ENCODE data around the gene NCOA1.

GRCh38 chr2:24517247-24517646, 26.2 kb downstream of the NCOA1 start:
- TF ChIP-seq CTCF (conservative IDR thresholded peaks at IDR 0.05; ENCODE audit: low read depth, low read length): no peak
- TF ChIP-seq RCOR1 (IDR thresholded peaks at IDR 0.05; ENCODE audit: insufficient replicate concordance, low read length): no peak
- no peak for TF ChIP-seq MXI1 (IDR thresholded peaks at IDR 0.05; ENCODE audit: borderline replicate concordance, low read depth, low read length)
- no peak for TF ChIP-seq POLR2A (IDR thresholded peaks at IDR 0.05; ENCODE audit: low read depth, low read length)
- TF ChIP-seq RAD21 (IDR thresholded peaks at IDR 0.05; ENCODE audit: low read length): no peak
- TF ChIP-seq BHLHE40 (IDR thresholded peaks at IDR 0.05; ENCODE audit: low read depth, low read length): no peak
- no peak for TF ChIP-seq MAZ (IDR thresholded peaks at IDR 0.05; ENCODE audit: borderline replicate concordance, low read depth, low read length)
- no peak for TF ChIP-seq RFX5 (IDR thresholded peaks at IDR 0.05; ENCODE audit: low read depth, low read length)
- no peak for TF ChIP-seq SMC3 (IDR thresholded peaks at IDR 0.05; ENCODE audit: low read depth, low read length)
- TF ChIP-seq, protein P1, sequence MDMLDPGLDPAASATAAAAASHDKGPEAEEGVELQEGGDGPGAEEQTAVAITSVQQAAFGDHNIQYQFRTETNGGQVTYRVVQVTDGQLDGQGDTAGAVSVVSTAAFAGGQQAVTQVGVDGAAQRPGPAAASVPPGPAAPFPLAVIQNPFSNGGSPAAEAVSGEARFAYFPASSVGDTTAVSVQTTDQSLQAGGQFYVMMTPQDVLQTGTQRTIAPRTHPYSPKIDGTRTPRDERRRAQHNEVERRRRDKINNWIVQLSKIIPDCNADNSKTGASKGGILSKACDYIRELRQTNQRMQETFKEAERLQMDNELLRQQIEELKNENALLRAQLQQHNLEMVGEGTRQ (IDR thresholded peaks at IDR 0.05; ENCODE audit: low read depth, low read length): no peak
- no peak for TF ChIP-seq MAFK (IDR thresholded peaks at IDR 0.05; ENCODE audit: low read depth, low read length)
- no peak for TF ChIP-seq FOS (IDR thresholded peaks at IDR 0.05; ENCODE audit: low read depth, low read length)

Data from IMR-90 (cell line).